K562 (cell line): ENCODE data around the gene LAMTOR4. TPM values are rescaled to one million over a fixed set of nuclear protein-coding genes. Genes with fewer than 3 reads are reported as not detected.

Source experiments
- ARID3B ChIP-seq: fragments of 250-450 bp; sonication (Bioruptor Pico); IDR thresholded peaks from 2 replicates; pipeline ENCODE4 v1.4.0; 2020; ENCODE audit warnings: borderline replicate concordance
- CBFB ChIP-seq: sonication (generic); formaldehyde crosslinking; IDR thresholded peaks from 2 replicates; pipeline ENCODE4 v1.4.0; 2020; ENCODE audit warnings: mild to moderate bottlenecking, missing genetic modification reagents
- CREB1 ChIP-seq, 2 experiments: sonication (generic) in 1 of 2; formaldehyde crosslinking in 1 of 2; IDR thresholded peaks; 2 replicates each; pipeline versions ENCODE4 v1.6.1 to v1.8.0; 2012 to 2022; ENCODE audit warnings: inconsistent platforms in 1 of 2, mild to moderate bottlenecking in 1 of 2, missing genetic modification reagents in 1 of 2, moderate library complexity in 1 of 2
- CREB3L1 ChIP-seq: fragments of 450-650 bp; IDR thresholded peaks from 2 replicates; pipeline ENCODE4 v1.6.1; 2014; ENCODE audit warnings: low read depth, mild to moderate bottlenecking, moderate library complexity, borderline replicate concordance
- CREB5 ChIP-seq: fragments of 250-450 bp; sonication (Bioruptor Pico); IDR thresholded peaks from 2 replicates; pipeline ENCODE4 v1.5.0; 2020; ENCODE audit warnings: mild to moderate bottlenecking
- GMEB1 ChIP-seq: fragments of 250-450 bp; sonication (Bioruptor Pico); IDR thresholded peaks from 2 replicates; pipeline ENCODE4 v1.4.0; 2020; ENCODE audit warnings: mild to moderate bottlenecking
- MCM7 ChIP-seq, 2 experiments: fragments of 450-650 bp; IDR thresholded peaks; 2 replicates each; pipeline ENCODE4 v1.6.1; 2016 to 2018
- MECOM ChIP-seq: fragments of 250-450 bp; sonication (Bioruptor Pico); IDR thresholded peaks from 2 replicates; pipeline ENCODE4 v1.8.0; 2022; ENCODE audit warnings: inconsistent platforms
- NCOA4 ChIP-seq: fragments of 450-650 bp; IDR thresholded peaks from 2 replicates; pipeline ENCODE4 v1.6.1; 2018; ENCODE audit warnings: mild to moderate bottlenecking; ENCODE audit not compliant: partially characterized antibody
- NCOR1 ChIP-seq: fragments of 450-650 bp; IDR thresholded peaks from 2 replicates; pipeline ENCODE4 v1.6.1; 2016; ENCODE audit warnings: mild to moderate bottlenecking, moderate library complexity
- NR2C1 ChIP-seq, 2 experiments: fragments of 450-650 bp; IDR thresholded peaks; 2 replicates each; pipeline ENCODE4 v1.6.1; 2017; ENCODE audit warnings: mild to moderate bottlenecking in 2 of 2, antibody characterized with exemption in 1 of 2, inconsistent platforms in 1 of 2, missing compliant biosample characterization in 1 of 2, missing genetic modification characterization in 1 of 2
- SMAD3 ChIP-seq: fragments of 450-650 bp; formaldehyde crosslinking; conservative IDR thresholded peaks from 2 replicates; pipeline ENCODE4 v1.4.0; 2020; ENCODE audit warnings: mild to moderate bottlenecking
- SP1 ChIP-seq: sonication (generic); formaldehyde crosslinking; IDR thresholded peaks from 2 replicates; pipeline ENCODE4 v1.8.1; 2022; ENCODE audit warnings: mild to moderate bottlenecking, missing genetic modification reagents
- SRF ChIP-seq, 2 experiments: fragments of 250-450, 450-650 bp in 1 of 2; sonication (Bioruptor Pico) in 1 of 2; sonication (generic) in 1 of 2; formaldehyde crosslinking; IDR thresholded peaks; 2 replicates each; pipeline versions ENCODE4 v1.5.0 to v1.5.1; 2020 to 2022; ENCODE audit warnings: mild to moderate bottlenecking in 1 of 2, missing genetic modification reagents in 1 of 2
- TCF7 ChIP-seq: sonication (generic); IDR thresholded peaks from 2 replicates; pipeline ENCODE4 v1.6.1; 2016; ENCODE audit warnings: antibody characterized with exemption, borderline replicate concordance
- TFAP4 ChIP-seq: sonication (generic); formaldehyde crosslinking; IDR thresholded peaks from 2 replicates; pipeline ENCODE4 v1.8.0; 2022; ENCODE audit warnings: missing genetic modification reagents, mild to moderate bottlenecking, moderate library complexity, borderline replicate concordance
- THRA ChIP-seq: fragments of 450-650 bp; IDR thresholded peaks from 2 replicates; pipeline ENCODE4 v1.6.1; 2017; ENCODE audit warnings: mild to moderate bottlenecking, moderate library complexity
- polyA plus RNA-seq, 8 experiments: library from polyadenylated mRNA; depleted of rRNA in 4 of 8; stranded (reverse) in 5 of 8; unstranded in 3 of 8; fragments of >200 nt; fragmentation: Nextera tagmentation in 2 of 8; fragmentation: Illumina TruSeq in 1 of 8; extraction: Ambion mirVana in 2 of 8; extraction: Trizol in 1 of 8; gene quantifications; 2 replicates each; pipeline versions ENCODE4 v1.2.1 to v1.2.3, GENCODE V29; 2011 to 2014; ENCODE audit warnings: inconsistent platforms in 1 of 8, missing spikeins in 1 of 8
- total RNA-seq, 7 experiments: library from RNA; depleted of rRNA in 6 of 7; stranded (reverse); fragments of >200 nt in 6 of 7; fragmentation: Illumina TruSeq in 2 of 7; extraction: Trizol in 2 of 7; gene quantifications; 2 replicates each; pipeline versions ENCODE4 v1.2.1 to v1.2.3, GENCODE V29; 2011 to 2021; ENCODE audit warnings: low replicate concordance in 1 of 7

Gene LAMTOR4
- total and polyA plus RNA-seq, 9 of the 15 experiments (the other 6 are each of a cell fraction or from before 2014, with no cell fraction given) = 79.6 to 314 (median 195) TPM

- no peak for TF ChIP-seq NCOA4
- TF ChIP-seq MECOM (CRISPR knock-in tag) = no peak
- TF ChIP-seq MCM7 (IDR thresholded peaks at IDR 0.05) = no peak
- peak in 1 of 2 experiments; percentile 71; a peak in 1 of 4 replicates for TF ChIP-seq SRF (CRISPR knock-in tag; IDR thresholded peaks at IDR 0.05)
- TF ChIP-seq NR2C1 (IDR thresholded peaks at IDR 0.05) = peak; percentile 21; the same call in 1 of the 2 replicates
- TF ChIP-seq NR2C1 (tag; IDR thresholded peaks at IDR 0.05) = 0 out of 2 replicates have a peak, but pooled peaks have one; percentile 37
- peak; percentile 66; the same call in 1 of the 2 replicates for TF ChIP-seq TFAP4
- TF ChIP-seq SMAD3 (CRISPR knock-in tag) = peak; percentile 72
- TF ChIP-seq NCOR1 = 0 out of 2 replicates have a peak, but pooled peaks have one; percentile 51
- TF ChIP-seq CREB3L1 = 0 out of 2 replicates have a peak, but pooled peaks have one; percentile 11
- no peak for TF ChIP-seq TCF7
- TF ChIP-seq SP1 = peak; percentile 80
- TF ChIP-seq CREB1 (IDR thresholded peaks at IDR 0.05) = no peak; the same call in 1 of the 2 replicates
- peak; percentile 41 for TF ChIP-seq CREB1 (CRISPR knock-in tag; IDR thresholded peaks at IDR 0.05)
- no peak for TF ChIP-seq CREB5
- peak; percentile 88 for TF ChIP-seq GMEB1
- TF ChIP-seq ARID3B (CRISPR knock-in tag) = no peak
- 0 out of 2 replicates have a peak, but pooled peaks have one; percentile 45 for TF ChIP-seq CBFB (CRISPR knock-in tag)
- no peak for TF ChIP-seq THRA
Observed at GRCh38 chr7:100126931-100127865, 21.5 kb upstream of the LAMTOR4 start, which contains the start of gene MBLAC1 (continued).
